ENCODE data around the gene CREB3.
A peak's percentile ranks its signal among the peaks of the same experiment; 100 is the strongest.

Gene CREB3

GRCh38 chr9:35732185-35732799, at the start of gene CREB3, which contains the start of gene TLN1:
Gene CREB3, plus strand, starts transcription at chr9:35732666. Its CDS starts 107 bp downstream, at chr9:35732773.
Gene TLN1, minus strand, starts transcription at chr9:35732195. Its CDS starts 6,501 bp downstream, at chr9:35725694.
- TF ChIP-seq CTCF (IDR thresholded peaks at IDR 0.05; ENCODE audit: control insufficient read depth, insufficient read depth, low read depth, low read length, missing control alignments) = no peak
- DNase-seq (ENCODE audit: low read depth) = peak; percentile 97
- H3K4me3 ChIP-seq (ENCODE audit: control insufficient read depth, low read depth, low read length) = peak within 1 kb of the TSS; percentile 88

GRCh38 chr9:35683323-35683722, 49.1 kb upstream of the CREB3 start:
- no peak for TF ChIP-seq CTCF (IDR thresholded peaks at IDR 0.05; ENCODE audit: control insufficient read depth, insufficient read depth, low read depth, low read length, missing control alignments)
- H3K4me3 ChIP-seq (ENCODE audit: control insufficient read depth, low read depth, low read length) = no peak overlapping the region
- no peak for DNase-seq (ENCODE audit: low read depth)

GRCh38 chr9:35684921-35685320, 47.5 kb upstream of the CREB3 start:
- DNase-seq (ENCODE audit: low read depth) = no peak
- TF ChIP-seq CTCF (IDR thresholded peaks at IDR 0.05; ENCODE audit: control insufficient read depth, insufficient read depth, low read depth, low read length, missing control alignments) = no peak
- no peak overlapping the region for H3K4me3 ChIP-seq (ENCODE audit: control insufficient read depth, low read depth, low read length)

- no peak for TF ChIP-seq CTCF (IDR thresholded peaks at IDR 0.05; ENCODE audit: control insufficient read depth, insufficient read depth, low read depth, low read length, missing control alignments)
- no peak overlapping the region for H3K4me3 ChIP-seq (ENCODE audit: control insufficient read depth, low read depth, low read length)
- no peak for DNase-seq (ENCODE audit: low read depth)
Measured at GRCh38 chr9:35685506-35685905, 47.0 kb upstream of the CREB3 start.

- no peak for TF ChIP-seq CTCF (IDR thresholded peaks at IDR 0.05; ENCODE audit: control insufficient read depth, insufficient read depth, low read depth, low read length, missing control alignments)
Measured at GRCh38 chr9:35686222-35687203, 46.0 kb upstream of the CREB3 start.

GRCh38 chr9:35687306-35687705, 45.2 kb upstream of the CREB3 start:
- no peak for TF ChIP-seq CTCF (IDR thresholded peaks at IDR 0.05; ENCODE audit: control insufficient read depth, insufficient read depth, low read depth, low read length, missing control alignments)
- DNase-seq (ENCODE audit: low read depth) = no peak
- H3K4me3 ChIP-seq (ENCODE audit: control insufficient read depth, low read depth, low read length) = peak overlapping the region; percentile 81

More at GRCh38 chr9:35686222-35687203, 46.0 kb upstream of the CREB3 start:
- peak overlapping the region; percentile 81 for H3K4me3 ChIP-seq (ENCODE audit: control insufficient read depth, low read depth, low read length)
- no peak for DNase-seq (ENCODE audit: low read depth)
